HepG2 (cell line): ENCODE results near the gene IDUA. TPM values are rescaled to one million over a fixed set of nuclear protein-coding genes. Genes with fewer than 3 reads are reported as not detected.

Experiments
- CBX5 ChIP-seq: sonication (generic); formaldehyde crosslinking; IDR thresholded peaks from 2 replicates; pipeline ENCODE4 v1.4.0; 2020; ENCODE audit warnings: missing genetic modification reagents, borderline replicate concordance
- EED ChIP-seq: sonication (generic); formaldehyde crosslinking; IDR thresholded peaks from 2 replicates; pipeline ENCODE4 v1.5.0; 2020; ENCODE audit warnings: mild to moderate bottlenecking, missing genetic modification reagents
- ELF3 ChIP-seq: IDR thresholded peaks from 2 replicates; pipeline ENCODE4 v1.6.1; 2016; ENCODE audit warnings: missing genetic modification reagents, missing compliant biosample characterization
- ETV6 ChIP-seq: sonication (generic); formaldehyde crosslinking; conservative IDR thresholded peaks from 2 replicates; pipeline ENCODE4 v1.4.0; 2020; ENCODE audit warnings: missing genetic modification reagents
- GTF3A ChIP-seq: sonication (generic); formaldehyde crosslinking; conservative IDR thresholded peaks from 2 replicates; pipeline ENCODE4 v1.4.0; 2020; ENCODE audit warnings: mild to moderate bottlenecking, missing genetic modification reagents
- IRF2 ChIP-seq: IDR thresholded peaks from 2 replicates; pipeline ENCODE4 v1.6.1; 2018; ENCODE audit warnings: missing genetic modification reagents, missing compliant biosample characterization
- MZF1 ChIP-seq: sonication (generic); formaldehyde crosslinking; IDR thresholded peaks from 2 replicates; pipeline ENCODE4 v1.8.1; 2023; ENCODE audit warnings: mild to moderate bottlenecking, missing genetic modification reagents, borderline replicate concordance
- NCOA2 ChIP-seq: sonication (generic); formaldehyde crosslinking; IDR thresholded peaks from 2 replicates; pipeline ENCODE4 v1.8.0; 2022; ENCODE audit warnings: inconsistent platforms
- NR2F2 ChIP-seq: IDR thresholded peaks from 2 replicates; pipeline ENCODE4 v1.6.1; 2012; ENCODE audit warnings: low read depth, inconsistent platforms, borderline replicate concordance
- NR2F6 ChIP-seq, 2 experiments: IDR thresholded peaks; 2 replicates each; pipeline ENCODE4 v1.6.1; 2016; ENCODE audit warnings: antibody characterized with exemption in 1 of 2, mild to moderate bottlenecking in 1 of 2
- SIX4 ChIP-seq: sonication (generic); formaldehyde crosslinking; IDR thresholded peaks from 2 replicates; pipeline ENCODE4 v1.4.0; 2020; ENCODE audit warnings: missing genetic modification reagents
- TEAD3 ChIP-seq: optimal IDR thresholded peaks from 2 replicates; pipeline ENCODE3; 2016; ENCODE audit warnings: borderline replicate concordance
- ZFP36 ChIP-seq: fragments of 150-350 bp; IDR thresholded peaks from 2 replicates; pipeline ENCODE4 v1.6.1; 2018; ENCODE audit warnings: borderline replicate concordance, low read length, low read depth; ENCODE audit not compliant: partially characterized antibody
- ZNF282 ChIP-seq: fragments of 450-650 bp; IDR thresholded peaks from 2 replicates; pipeline ENCODE4 v1.6.1; 2018; ENCODE audit not compliant: partially characterized antibody
- ZNF510 ChIP-seq: sonication (generic); formaldehyde crosslinking; IDR thresholded peaks from 2 replicates; pipeline ENCODE4 v1.4.0; 2020; ENCODE audit warnings: low read depth, mild to moderate bottlenecking, missing genetic modification reagents
- polyA plus RNA-seq, 8 experiments: library from polyadenylated mRNA; depleted of rRNA in 3 of 8; stranded (reverse) in 7 of 8; unstranded in 1 of 8; fragments of >200 nt; fragmentation: Illumina TruSeq in 4 of 8; extraction: Trizol in 4 of 8; gene quantifications; 2 replicates each; pipeline versions ENCODE4 v1.2.1 to v1.2.3, GENCODE V29; 2011 to 2016; ENCODE audit warnings: low read depth in 4 of 8, missing spikeins in 1 of 8, mixed read lengths in 1 of 8; ENCODE audit not compliant: insufficient read depth in 1 of 8
- total RNA-seq, 5 experiments: library from RNA; depleted of rRNA; stranded (reverse); fragments of >200 nt; fragmentation: Illumina TruSeq; extraction: Trizol; gene quantifications; 2 replicates each; pipeline ENCODE4 v1.2.3, GENCODE V29; 2016; ENCODE audit warnings: low read depth in 1 of 5
- TF ChIP-seq, protein P1 (sequence below): sonication (generic); formaldehyde crosslinking; IDR thresholded peaks from 2 replicates; pipeline ENCODE4 v1.5.1; 2020; ENCODE audit warnings: mild to moderate bottlenecking, missing genetic modification reagents, moderate library complexity
- TF ChIP-seq, protein P2 (sequence below): sonication (generic); formaldehyde crosslinking; IDR thresholded peaks from 2 replicates; pipeline ENCODE4 v1.5.0; 2020; ENCODE audit warnings: mild to moderate bottlenecking, missing genetic modification reagents, borderline replicate concordance
- TF ChIP-seq, protein P3 (sequence below): sonication (generic); formaldehyde crosslinking; IDR thresholded peaks from 2 replicates; pipeline ENCODE4; 2020; ENCODE audit warnings: missing genetic modification reagents, mild to moderate bottlenecking, borderline replicate concordance
- TF ChIP-seq, protein P4 (sequence below): sonication (generic); formaldehyde crosslinking; conservative IDR thresholded peaks from 2 replicates; pipeline ENCODE4 v1.8.0; 2022; ENCODE audit warnings: low read depth, missing genetic modification reagents

Gene IDUA
- total and polyA plus RNA-seq, 2 of the 13 experiments (the other 11 are each of a cell fraction or from before 2014, with no cell fraction given): 0.77 to 1.0 TPM

DNA sequence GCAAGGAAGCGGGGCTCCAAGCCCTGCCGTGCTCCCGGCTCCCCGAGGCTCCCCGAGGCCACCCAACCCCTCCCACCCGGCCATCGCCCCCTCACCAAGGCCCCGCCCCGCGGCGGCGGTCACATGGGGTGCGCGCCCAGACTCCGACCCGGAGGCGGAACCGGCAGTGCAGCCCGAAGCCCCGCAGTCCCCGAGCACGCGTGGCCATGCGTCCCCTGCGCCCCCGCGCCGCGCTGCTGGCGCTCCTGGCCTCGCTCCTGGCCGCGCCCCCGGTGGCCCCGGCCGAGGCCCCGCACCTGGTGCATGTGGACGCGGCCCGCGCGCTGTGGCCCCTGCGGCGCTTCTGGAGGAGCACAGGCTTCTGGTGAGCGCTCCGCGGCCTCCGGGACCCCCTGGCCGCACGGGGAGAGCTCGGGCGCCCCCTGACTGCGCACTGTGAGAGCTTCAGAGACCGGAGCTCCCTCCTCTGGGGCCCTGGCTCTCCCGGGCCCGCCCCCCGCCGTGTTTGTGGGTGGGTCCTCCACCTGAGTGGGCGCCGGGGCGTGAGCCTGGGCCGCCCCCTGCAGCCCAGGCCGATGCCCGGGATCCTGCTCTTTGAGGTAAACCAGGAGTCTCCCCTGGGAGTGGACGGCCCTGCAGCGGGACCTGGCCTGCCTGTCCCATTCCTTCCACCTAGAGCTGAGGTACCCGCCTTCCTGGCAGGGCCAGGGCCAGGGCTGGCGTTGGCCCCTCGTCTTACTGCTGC, at the start of gene IDUA (continued):
- no peak for TF ChIP-seq EED (CRISPR knock-in tag)
- TF ChIP-seq SIX4 (CRISPR knock-in tag): no peak
- no peak for TF ChIP-seq ZFP36
- TF ChIP-seq ELF3: no peak
- TF ChIP-seq ETV6 (CRISPR knock-in tag): no peak
- TF ChIP-seq GTF3A: 0 out of 2 replicates have a peak, but pooled peaks have one; percentile 68
- TF ChIP-seq, protein P1, sequence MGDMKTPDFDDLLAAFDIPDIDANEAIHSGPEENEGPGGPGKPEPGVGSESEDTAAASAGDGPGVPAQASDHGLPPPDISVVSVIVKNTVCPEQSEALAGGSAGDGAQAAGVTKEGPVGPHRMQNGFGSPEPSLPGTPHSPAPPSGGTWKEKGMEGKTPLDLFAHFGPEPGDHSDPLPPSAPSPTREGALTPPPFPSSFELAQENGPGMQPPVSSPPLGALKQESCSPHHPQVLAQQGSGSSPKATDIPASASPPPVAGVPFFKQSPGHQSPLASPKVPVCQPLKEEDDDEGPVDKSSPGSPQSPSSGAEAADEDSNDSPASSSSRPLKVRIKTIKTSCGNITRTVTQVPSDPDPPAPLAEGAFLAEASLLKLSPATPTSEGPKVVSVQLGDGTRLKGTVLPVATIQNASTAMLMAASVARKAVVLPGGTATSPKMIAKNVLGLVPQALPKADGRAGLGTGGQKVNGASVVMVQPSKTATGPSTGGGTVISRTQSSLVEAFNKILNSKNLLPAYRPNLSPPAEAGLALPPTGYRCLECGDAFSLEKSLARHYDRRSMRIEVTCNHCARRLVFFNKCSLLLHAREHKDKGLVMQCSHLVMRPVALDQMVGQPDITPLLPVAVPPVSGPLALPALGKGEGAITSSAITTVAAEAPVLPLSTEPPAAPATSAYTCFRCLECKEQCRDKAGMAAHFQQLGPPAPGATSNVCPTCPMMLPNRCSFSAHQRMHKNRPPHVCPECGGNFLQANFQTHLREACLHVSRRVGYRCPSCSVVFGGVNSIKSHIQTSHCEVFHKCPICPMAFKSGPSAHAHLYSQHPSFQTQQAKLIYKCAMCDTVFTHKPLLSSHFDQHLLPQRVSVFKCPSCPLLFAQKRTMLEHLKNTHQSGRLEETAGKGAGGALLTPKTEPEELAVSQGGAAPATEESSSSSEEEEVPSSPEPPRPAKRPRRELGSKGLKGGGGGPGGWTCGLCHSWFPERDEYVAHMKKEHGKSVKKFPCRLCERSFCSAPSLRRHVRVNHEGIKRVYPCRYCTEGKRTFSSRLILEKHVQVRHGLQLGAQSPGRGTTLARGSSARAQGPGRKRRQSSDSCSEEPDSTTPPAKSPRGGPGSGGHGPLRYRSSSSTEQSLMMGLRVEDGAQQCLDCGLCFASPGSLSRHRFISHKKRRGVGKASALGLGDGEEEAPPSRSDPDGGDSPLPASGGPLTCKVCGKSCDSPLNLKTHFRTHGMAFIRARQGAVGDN: peak; percentile 75
- no peak for TF ChIP-seq MZF1
- no peak; the same call in 1 of the 2 replicates for TF ChIP-seq IRF2 (CRISPR knock-in tag)
- no peak for TF ChIP-seq ZNF282
- TF ChIP-seq, protein P2, sequence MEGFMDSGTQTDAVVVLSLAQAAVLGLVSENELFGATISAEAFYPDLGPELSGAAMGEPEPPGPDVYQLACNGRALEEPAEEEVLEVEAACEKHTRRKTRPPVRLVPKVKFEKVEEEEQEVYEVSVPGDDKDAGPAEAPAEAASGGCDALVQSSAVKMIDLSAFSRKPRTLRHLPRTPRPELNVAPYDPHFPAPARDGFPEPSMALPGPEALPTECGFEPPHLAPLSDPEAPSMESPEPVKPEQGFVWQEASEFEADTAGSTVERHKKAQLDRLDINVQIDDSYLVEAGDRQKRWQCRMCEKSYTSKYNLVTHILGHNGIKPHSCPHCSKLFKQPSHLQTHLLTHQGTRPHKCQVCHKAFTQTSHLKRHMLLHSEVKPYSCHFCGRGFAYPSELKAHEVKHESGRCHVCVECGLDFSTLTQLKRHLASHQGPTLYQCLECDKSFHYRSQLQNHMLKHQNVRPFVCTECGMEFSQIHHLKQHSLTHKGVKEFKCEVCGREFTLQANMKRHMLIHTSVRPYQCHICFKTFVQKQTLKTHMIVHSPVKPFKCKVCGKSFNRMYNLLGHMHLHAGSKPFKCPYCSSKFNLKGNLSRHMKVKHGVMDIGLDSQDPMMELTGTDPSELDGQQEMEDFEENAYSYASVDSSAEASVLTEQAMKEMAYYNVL (CRISPR knock-in tag): peak; percentile 55; the same call in 1 of the 2 replicates
- no peak for TF ChIP-seq NR2F2
- no peak for TF ChIP-seq TEAD3 (CRISPR knock-in tag)
- TF ChIP-seq, protein P3, sequence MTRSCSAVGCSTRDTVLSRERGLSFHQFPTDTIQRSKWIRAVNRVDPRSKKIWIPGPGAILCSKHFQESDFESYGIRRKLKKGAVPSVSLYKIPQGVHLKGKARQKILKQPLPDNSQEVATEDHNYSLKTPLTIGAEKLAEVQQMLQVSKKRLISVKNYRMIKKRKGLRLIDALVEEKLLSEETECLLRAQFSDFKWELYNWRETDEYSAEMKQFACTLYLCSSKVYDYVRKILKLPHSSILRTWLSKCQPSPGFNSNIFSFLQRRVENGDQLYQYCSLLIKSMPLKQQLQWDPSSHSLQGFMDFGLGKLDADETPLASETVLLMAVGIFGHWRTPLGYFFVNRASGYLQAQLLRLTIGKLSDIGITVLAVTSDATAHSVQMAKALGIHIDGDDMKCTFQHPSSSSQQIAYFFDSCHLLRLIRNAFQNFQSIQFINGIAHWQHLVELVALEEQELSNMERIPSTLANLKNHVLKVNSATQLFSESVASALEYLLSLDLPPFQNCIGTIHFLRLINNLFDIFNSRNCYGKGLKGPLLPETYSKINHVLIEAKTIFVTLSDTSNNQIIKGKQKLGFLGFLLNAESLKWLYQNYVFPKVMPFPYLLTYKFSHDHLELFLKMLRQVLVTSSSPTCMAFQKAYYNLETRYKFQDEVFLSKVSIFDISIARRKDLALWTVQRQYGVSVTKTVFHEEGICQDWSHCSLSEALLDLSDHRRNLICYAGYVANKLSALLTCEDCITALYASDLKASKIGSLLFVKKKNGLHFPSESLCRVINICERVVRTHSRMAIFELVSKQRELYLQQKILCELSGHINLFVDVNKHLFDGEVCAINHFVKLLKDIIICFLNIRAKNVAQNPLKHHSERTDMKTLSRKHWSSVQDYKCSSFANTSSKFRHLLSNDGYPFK: no peak; the same call in 1 of the 2 replicates
- no peak; the same call in 1 of the 2 replicates for TF ChIP-seq NCOA2 (CRISPR knock-in tag)
- TF ChIP-seq, protein P4, sequence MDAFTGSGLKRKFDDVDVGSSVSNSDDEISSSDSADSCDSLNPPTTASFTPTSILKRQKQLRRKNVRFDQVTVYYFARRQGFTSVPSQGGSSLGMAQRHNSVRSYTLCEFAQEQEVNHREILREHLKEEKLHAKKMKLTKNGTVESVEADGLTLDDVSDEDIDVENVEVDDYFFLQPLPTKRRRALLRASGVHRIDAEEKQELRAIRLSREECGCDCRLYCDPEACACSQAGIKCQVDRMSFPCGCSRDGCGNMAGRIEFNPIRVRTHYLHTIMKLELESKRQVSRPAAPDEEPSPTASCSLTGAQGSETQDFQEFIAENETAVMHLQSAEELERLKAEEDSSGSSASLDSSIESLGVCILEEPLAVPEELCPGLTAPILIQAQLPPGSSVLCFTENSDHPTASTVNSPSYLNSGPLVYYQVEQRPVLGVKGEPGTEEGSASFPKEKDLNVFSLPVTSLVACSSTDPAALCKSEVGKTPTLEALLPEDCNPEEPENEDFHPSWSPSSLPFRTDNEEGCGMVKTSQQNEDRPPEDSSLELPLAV (CRISPR knock-in tag): no peak; the same call in 1 of the 2 replicates
- no peak for TF ChIP-seq NR2F6 (IDR thresholded peaks at IDR 0.05)
- TF ChIP-seq NR2F6 (CRISPR knock-in tag; IDR thresholded peaks at IDR 0.05): no peak
- 0 out of 2 replicates have a peak, but pooled peaks have one; percentile 47 for TF ChIP-seq ZNF510
- TF ChIP-seq CBX5: no peak
